SK-MEL-5 (cell line): Measurements from ENCODE around the gene RRAS. TPM values are rescaled to one million over a fixed set of nuclear protein-coding genes. Genes with fewer than 3 reads are reported as not detected.
"Not testable (repeated sequence)": the region's sequence is repeated elsewhere in the genome, so short reads cannot be mapped to it uniquely, and the experiment has no call there.

Experiments used
- DNase-seq: peaks from one replicate; pipeline ENCODE4 v3.0.0-alpha.2; 2016; ENCODE audit warnings: low read depth, low spot score
- in situ Hi-C: cut with HindIII; loops from 2 replicates; pipeline ENCODE4 v1.10.0; 2016; ENCODE audit warnings: low sequenced_read_pairs, high pct_unique_total_duplicates, low pct_unique_long_range_greater_than_20kb
- total RNA-seq: library from RNA; depleted of rRNA; stranded (reverse); fragments of >200 nt; shearing (Covaris generic); gene quantifications from 2 replicates; pipeline ENCODE4 v1.2.3, GENCODE V29; 2014

Gene RRAS
- total RNA-seq, 1 experiment from 2014 or later = 4.1 TPM

DNA sequence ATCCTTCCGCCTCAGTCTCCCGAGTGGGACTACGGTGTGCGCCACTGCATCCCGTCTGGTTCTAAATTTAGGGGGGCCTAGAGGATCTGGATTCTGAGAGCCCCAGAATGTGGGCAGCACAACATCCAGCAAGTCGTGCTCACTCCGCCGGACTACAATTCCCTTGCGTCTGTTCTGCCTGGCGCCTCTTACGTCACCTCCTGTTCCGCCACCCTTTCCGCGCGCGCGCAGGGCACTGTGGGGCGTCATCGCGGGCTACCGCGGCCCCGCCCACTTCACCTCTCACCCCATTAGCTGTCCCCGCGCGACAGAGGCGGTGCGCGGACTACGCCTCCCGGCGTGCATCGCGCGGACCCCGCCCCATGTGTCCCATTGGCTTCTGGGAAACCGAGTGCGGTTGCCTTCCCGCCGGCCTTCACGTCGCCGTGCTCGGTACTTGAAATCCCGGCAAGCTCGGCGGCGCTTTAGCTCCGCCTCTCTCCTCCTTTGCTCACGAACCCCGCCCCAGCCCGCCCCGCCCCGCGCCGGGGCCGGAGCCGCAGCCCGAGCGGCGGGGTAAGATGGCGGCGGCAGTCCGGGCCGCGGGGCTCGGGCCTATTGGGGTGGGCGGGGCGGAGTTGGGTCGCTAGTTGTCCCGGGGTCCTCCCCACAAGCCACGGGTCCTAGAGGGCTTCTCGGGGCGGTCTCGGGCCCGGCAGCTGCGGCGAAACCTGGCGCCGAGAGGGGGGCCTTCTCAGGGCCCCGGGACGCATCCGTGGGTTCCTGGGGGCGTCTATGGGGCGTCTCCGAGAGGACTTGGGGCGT lies 1.9 kb upstream of the RRAS start, which contains the start of gene SCAF1:
TSS of gene SCAF1 (plus strand) at position 522 of the 804 bp plus-strand sequence. CDS start 2,818 bp downstream, outside the sequence.
- in situ Hi-C loops = no loop called here

DNA sequence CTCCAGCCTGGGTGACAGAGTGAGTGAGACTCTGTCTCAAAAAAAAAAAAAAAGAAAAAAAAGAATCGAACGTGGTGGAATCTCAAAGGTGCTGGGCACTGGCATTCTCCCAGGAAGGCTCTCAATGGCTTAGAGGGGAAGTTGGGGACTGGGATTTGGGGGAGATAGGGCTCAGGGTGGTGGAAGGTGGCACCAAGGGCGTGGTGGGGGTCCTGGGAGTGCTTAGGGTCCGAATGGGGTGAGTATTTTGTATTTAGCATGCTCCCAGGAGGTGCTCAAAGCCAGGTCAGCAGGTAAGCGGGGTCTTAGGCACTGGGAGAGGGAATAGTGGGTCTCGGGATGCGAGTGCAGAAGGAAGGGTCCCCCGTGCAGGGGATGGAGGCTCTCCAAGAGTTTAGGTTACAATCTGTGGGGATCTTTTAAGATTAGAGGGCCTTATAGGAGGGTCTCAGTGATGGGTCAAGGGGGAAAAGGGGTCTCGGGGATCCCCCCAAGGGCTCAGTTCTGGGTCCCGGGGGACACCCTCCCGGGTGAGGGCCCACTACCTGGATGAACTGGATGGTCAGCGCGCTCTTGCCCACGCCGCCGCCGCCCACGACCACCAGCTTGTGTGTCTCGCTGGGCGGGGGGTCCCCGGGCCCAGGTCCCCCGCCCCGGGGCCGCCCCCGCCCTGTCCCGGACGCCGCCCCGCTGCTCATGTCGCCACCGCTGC lies 386 bp downstream of the RRAS start:
- no peak for DNase-seq
- in situ Hi-C loops = no loop called here

More for the DNA sequence above, 1.9 kb upstream of the RRAS start, which contains the start of gene SCAF1:
- DNase-seq = peak; percentile 98

DNA sequence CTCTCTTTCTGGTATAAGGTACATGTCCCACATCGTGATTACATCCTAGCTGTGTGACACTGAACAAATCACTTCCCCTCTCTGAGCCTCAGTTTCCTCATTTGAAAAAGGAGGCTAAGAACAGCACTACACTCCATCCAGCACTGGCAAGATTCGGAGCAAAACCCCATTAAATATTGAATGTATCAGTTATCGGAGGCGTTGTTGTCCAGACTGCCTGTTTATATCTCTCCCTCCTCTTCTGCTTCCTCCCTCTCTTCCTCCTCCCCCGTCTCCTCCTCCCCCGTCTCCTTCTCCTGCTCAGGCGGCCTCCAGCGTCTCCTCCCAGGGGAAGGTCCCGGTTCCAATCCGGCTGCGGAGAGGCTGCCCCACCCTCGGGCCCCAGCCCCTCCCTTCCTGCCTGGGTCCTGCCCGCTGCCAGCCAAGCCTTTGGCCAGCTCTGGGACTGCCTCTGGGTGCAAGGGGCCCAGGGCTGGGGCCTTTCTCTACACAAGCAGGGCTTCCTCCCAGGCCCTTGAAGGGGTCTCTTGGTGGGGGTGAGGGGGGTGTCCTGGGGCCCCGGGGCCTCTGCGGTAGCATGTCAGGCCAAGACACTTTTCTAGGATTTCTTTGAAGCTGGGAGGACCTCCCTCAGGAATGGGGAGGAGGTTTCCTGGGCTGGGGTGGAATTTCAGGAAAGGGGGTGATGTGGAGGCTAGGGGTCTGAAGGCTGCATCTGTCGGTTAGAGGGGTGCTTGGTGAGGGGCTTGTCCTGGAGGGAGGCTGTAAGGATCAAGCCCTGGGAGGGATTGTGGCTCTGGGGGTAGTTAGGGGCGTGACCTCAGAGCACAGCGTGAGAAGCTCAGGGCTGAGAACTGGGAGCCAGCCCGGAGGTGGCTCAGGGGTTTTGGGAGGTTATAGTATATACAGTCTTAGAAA lies 1.9 kb downstream of the RRAS start:
- in situ Hi-C loops = no loop called here
- peak; percentile 69 for DNase-seq

DNA sequence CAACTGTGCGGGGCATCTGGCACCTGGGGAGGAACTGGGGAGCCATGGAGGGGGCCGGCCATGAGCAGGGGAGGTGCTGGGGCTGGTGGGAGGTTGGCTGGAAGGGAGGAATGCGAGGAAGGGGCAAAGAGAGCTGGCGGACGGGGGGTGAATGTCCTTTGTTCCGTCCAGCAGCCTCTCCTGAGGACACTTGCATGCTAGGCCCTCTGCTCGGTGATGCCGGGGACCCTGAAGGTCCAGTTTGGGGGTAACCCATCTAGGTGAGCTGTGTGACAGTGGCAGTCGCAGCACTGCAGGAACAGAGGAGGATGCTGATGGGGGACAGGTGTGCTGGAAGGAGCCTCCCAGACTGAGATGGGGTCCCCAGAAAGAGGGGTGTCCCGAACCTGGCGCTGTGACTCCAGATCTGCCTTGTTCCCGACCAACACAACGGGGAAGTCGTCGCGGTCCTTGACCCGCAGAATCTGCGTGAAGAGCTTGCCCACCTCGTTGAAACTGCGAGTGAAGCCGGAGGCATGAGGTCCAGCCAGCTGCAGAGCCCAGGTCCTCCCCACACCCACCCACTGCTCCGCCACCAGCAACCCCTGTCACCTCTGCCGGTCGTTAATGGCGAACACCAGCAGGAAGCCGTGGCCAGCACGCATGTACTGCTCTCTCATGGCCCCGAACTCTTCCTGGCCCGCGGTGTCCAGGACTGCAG lies 3.6 kb downstream of the RRAS start:
- in situ Hi-C loops = no loop called here

DNA sequence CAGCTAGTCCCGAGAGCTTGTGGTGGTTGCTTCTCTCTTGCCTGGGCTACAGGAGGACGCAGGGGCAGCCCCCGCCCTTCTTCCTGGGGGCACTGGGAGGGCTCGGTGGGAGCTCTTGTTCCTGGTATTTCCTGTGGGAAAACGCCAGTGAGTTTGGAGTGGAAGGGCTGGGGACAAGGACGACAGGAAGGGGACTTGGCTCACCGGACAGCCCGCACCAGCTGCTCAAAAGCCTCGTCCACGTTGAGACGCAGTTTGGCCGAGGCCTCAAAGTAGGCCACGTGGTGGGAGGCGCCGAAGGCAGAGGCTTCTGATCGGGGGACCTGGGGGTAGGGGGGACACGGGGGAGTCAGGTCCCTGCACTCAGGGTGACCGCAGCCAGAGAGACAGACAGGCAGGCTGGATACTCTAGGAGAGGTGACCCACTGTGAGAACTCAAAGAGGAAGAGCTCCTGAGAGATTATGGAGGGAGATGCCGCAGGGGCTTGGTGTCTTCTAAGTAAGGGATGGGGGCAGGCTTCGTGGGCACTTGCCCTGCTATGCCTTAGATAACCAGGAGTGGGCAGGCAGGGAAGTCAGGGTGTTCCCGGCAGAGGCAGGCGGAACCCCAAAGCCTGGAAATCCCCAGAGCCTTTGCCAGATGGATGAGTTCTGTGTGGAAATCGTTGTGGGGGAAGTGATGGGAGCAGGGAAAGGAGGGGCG lies 4.3 kb downstream of the RRAS start:
- DNase-seq = no peak
- in situ Hi-C loops = no loop called here

More for the DNA sequence above, 3.6 kb downstream of the RRAS start:
- no peak for DNase-seq

DNA sequence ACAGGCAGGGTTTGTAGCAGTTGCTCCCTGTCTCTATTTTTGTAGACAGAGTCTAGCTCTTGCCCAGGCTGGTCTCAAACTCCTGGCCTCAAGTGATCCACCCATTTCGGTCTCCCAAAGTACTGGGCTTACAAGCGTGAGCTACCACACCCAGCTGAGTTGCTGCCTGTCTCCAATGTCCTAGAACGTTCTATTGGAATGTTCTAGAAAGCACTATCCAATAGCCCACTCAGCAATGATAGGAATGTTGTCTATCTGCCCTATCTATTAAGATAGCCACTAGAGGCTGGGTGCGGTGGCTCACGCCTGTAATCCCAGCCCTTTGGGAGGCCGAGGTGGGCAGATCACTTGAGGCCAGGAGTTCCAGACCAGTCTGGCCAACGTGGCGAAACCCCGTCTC lies 6.7 kb downstream of the RRAS start:
- DNase-seq, in situ Hi-C loops: not testable (repeated sequence)

DNA sequence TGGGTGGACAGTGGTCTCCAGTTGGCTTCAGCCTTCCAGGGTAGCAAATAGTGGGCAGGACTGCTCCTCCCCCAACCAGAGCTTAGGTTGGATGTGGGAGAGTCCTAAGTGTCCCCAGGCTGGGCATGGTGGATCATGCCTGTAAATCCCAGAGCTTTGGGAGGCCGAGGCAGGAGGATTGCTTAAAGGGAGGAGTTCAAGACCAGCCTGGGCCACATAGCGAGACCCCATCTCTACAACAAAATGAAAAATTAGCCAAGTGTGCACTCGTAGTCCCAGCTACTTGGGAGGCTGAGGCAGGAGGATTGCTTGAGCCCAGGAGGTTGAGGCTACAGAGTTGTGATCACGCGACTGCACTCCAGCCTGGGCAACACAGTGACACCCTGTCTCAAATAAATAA lies 7.4 kb downstream of the RRAS start:
- no peak for DNase-seq
- in situ Hi-C loops = no loop called here

DNA sequence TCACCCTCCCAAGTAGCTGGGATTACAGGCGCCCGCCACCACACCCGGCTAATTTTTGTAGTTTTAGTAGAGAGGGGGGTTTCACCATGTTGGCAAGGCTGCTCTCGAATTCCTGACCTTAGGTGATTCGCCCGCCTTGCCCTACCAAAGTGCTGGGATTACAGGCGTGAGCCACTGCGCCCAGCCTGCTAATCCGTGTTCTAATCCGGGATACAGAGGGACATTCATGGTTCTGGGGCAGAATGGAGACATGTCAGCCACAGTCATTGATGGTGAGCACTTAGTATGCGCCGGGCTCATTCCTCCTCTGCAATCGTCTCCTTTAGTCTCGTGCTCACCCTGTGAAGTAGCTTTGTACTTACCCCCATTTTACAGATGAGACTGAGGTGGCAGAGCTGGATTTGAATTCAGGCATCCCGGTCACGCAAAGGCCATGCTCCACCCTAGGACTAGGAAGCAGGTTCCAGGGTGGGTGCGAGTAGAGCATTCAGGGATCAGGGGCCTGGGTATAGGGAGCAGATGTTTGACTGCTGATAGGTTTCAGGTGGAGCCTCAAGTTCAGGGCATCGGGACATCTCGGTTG lies 8.2 kb downstream of the RRAS start:
- in situ Hi-C loops = no loop called here
- DNase-seq = no peak

DNA sequence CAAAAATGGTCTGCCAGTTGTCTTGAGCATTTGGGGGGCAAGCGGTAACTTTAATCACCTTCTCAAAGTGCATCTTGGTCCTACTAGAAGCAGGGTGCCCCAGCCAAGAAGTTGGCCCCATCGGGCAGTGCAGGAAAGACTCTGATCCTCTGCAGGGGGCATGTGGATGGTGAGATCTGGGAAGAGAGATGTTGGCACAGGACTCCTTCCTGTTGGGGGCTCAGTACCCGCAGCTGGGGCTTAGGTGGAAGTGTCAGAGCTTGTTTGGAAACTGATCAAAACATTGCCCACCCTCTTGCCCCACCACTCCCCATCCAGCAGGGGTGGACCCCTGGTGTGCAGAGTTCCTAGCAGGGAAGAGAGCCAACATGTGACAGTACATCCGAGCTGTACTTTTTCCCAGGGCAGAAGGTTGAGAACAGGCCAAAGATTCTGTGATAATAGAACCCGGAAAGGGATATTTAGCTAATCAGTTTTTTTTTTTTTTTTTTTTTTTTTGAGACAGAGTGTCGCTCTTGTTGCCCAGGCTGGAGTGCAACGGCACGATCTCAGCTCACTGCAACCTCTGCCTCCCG lies 8.8 kb downstream of the RRAS start:
- DNase-seq = no peak
- in situ Hi-C loops = no loop called here

DNA sequence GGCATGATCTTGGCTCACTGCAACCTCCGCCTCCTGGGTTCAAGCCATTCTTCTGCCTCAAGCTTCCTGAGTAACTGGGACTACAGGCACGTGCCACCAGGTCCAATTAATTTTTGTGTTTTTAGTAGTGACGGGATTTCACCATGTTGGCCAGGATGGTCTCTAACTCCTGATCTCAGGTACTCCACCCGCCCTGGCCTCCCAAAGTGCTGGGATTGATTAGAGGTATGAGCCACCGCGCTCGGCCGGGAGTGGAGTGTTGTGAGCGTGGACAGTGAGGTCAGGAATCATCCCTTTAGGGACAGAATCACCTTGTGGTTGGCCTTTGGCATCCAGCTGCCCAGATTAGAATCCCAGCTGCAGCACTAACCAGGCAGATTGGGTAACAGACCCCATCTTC lies 10.3 kb downstream of the RRAS start:
- no peak for DNase-seq
- in situ Hi-C loops = no loop called here

DNA sequence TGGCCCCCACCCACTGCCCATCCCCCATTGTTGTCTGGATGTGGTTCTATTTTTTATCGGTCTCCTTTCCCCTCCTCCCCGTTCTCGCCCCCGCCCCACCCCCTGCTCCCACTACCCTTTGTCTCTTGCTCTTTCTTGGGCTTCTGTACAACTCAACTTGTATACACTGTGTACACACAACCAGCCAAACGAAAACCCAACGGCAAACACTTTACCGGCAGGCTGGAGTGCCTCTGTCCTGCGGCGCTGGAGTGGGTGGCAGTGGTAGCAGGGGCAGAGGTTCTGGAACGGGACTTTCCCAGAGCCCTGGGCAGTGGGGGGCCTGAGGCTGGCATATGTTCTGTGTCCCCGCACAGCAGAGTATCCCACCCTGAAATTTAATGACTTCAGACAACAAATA lies 13.7 kb downstream of the RRAS start:
- in situ Hi-C loops = no loop called here
- DNase-seq = no peak

DNA sequence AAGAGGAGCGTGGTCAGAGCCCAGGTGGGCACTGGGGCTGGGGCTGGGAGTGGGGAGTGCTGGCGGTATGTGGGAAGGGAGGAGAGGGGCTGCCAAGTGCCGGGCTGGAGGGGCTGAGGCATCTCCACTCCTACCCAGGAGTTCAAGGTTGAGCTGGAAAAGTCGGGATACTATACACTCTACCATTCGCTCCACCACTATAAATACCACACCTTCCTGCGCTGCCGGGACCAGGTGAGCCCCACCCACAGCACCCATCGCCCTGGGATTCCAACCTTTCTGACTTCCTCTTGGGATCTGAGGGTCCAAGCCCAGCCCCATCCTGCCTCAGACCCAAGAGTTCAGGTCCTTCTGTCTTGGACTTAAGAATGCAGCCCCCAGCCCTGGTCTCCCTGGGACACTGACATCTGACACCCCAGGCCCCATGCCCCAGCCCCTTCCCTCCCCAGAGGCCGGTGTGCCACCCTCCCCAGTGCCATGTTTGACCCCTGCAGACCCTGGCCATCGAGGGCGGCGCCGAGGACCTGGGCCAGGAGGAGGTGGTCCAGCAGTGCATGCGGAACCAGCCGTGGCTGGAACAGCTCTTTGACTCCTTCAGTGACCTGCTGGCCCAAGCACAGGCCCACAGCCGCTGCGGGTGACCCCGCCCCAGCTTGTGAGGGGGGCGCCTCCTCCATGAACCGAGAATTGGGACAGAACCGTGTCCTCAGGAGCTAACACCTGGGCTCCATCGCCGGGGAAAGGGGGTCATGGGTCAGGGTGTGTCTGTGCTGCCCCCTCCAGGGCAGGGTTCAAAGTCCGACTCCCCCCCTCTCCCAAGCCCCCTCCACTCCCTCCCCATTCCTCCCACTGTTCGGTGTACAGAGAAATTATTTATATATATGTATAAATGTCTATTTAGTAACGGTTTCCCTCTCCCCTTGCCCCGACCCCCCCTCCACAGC lies 14.7 kb downstream of the RRAS start:
- in situ Hi-C loops = no loop called here
- DNase-seq = no peak

DNA sequence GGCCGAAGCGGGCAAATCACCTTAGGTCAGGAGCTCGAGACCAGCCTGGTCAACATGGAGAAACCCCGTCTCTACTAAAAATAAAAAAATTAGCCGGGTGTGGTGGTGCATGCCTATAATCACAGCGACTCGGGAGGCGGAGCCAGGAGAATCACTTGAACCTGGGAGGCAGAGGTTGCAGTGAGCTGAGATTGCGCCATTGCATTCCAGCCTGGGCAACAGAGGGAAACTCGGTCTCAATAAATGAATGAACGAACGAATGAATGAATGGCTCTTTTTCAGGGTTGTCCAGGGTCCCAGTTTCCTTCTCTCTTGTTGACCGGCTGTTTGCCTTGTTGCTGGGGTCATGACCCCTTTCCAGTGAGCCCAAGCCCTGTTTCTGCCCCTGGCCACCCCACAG lies 22.1 kb downstream of the RRAS start:
- in situ Hi-C loops, DNase-seq: not testable (repeated sequence)

DNA sequence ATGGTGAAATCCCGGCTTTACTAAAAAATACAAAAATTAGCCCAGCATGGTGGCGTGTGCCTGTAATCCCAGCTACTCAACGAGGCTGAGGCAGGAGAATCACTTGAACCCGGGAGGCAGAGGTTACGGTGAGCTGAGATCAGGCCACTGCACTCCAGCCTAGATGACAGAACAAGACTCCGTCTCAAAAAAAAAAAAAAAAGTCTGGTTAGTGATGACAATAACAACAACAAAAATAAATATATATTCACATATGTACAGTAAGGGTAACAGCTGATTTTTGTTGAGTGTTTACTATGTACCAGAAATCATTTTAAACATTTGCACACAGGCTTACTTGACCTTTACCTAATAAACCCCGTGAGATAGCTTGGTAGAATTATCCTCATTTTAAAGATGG lies 23.0 kb downstream of the RRAS start:
- no peak for DNase-seq
- in situ Hi-C loops = no loop called here

DNA sequence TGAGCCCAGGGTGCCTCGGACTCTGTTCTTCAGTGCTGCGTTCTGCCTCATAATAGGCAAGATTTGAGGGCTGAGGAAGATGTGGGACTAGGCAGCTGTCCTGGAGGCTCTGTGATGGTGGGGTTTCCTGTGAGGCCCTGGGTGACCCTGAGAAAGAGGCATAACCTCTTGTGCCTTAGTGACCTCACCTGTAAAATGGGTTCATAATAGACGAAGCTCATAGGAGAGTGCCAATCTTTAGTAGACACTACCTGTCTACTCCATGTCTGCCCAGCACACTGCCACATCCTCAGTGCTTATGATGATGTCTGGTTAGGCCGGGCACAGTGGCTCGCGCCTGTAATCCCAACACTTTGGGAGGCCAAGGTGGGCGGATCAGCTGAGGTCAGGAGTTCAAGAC lies 23.4 kb downstream of the RRAS start:
- in situ Hi-C loops = no loop called here
- no peak for DNase-seq
